GM19468 (cell line): ENCODE measurements around the gene TPP1.

ENCODE experiments used
- ATAC-seq: cut with Tn5 transposase; IDR thresholded peaks from one replicate; pipeline ENCODE4 v1.9.1; 2021; ENCODE audit warnings: mild to moderate bottlenecking, moderate library complexity, moderate number of reproducible peaks; ENCODE audit not compliant: unreplicated experiment; ENCODE audit errors: extremely low read depth

The TPP1 gene

GRCh38 chr11:6629892-6630631 is 10.8 kb upstream of the TPP1 start:
- ATAC-seq = no peak

- ATAC-seq = no peak
Measured at GRCh38 chr11:6629573-6629891, 10.3 kb upstream of the TPP1 start.

- no peak for ATAC-seq
Measured at GRCh38 chr11:6628526-6628925, 9.3 kb upstream of the TPP1 start.

- ATAC-seq = peak; percentile 43
Measured at GRCh38 chr11:6627762-6628241, 8.6 kb upstream of the TPP1 start.

GRCh38 chr11:6626971-6627761 is 7.9 kb upstream of the TPP1 start:
- no peak for ATAC-seq

- ATAC-seq = no peak
Measured at GRCh38 chr11:6625832-6626420, 6.7 kb upstream of the TPP1 start.

- no peak for ATAC-seq
Measured at GRCh38 chr11:6625156-6625831, 6.1 kb upstream of the TPP1 start.

GRCh38 chr11:6623391-6624363 is 4.5 kb upstream of the TPP1 start:
- no peak for ATAC-seq

GRCh38 chr11:6622261-6623171 is 3.3 kb upstream of the TPP1 start:
- ATAC-seq = no peak

- no peak for ATAC-seq
Measured at GRCh38 chr11:6621711-6622211, 2.5 kb upstream of the TPP1 start.

- no peak for ATAC-seq
Measured at GRCh38 chr11:6620636-6621035, 1.4 kb upstream of the TPP1 start.

GRCh38 chr11:6618117-6619003 is 862 bp downstream of the TPP1 start:
- no peak for ATAC-seq

- no peak for ATAC-seq
Measured at GRCh38 chr11:6617315-6617781, 1.9 kb downstream of the TPP1 start.

- ATAC-seq = no peak
Measured at GRCh38 chr11:6616596-6617250, 2.5 kb downstream of the TPP1 start.

GRCh38 chr11:6615882-6616585 is 3.2 kb downstream of the TPP1 start:
- no peak for ATAC-seq

GRCh38 chr11:6615046-6615445 is 4.2 kb downstream of the TPP1 start:
- ATAC-seq = no peak
